Fibroblast of mammary gland (primary cell): ENCODE data around the gene PLXNB1.

Experiments
- DNase-seq: peaks from one replicate; pipeline ENCODE4 v3.0.0-alpha.2; 2010; ENCODE audit warnings: low read depth
- H3K4me3 ChIP-seq: 2 replicates; pipeline ENCODE4 v1.5.1; 2011; ENCODE audit warnings: low read depth, mild to moderate bottlenecking, low read length, moderate library complexity; ENCODE audit not compliant: control insufficient read depth
- TF ChIP-seq, protein P1 (sequence below): conservative IDR thresholded peaks from 2 replicates; pipeline ENCODE4 v1.5.1; 2011; ENCODE audit warnings: low read depth, low read length, inconsistent platforms; ENCODE audit not compliant: control insufficient read depth, insufficient read depth

Gene PLXNB1

DNA sequence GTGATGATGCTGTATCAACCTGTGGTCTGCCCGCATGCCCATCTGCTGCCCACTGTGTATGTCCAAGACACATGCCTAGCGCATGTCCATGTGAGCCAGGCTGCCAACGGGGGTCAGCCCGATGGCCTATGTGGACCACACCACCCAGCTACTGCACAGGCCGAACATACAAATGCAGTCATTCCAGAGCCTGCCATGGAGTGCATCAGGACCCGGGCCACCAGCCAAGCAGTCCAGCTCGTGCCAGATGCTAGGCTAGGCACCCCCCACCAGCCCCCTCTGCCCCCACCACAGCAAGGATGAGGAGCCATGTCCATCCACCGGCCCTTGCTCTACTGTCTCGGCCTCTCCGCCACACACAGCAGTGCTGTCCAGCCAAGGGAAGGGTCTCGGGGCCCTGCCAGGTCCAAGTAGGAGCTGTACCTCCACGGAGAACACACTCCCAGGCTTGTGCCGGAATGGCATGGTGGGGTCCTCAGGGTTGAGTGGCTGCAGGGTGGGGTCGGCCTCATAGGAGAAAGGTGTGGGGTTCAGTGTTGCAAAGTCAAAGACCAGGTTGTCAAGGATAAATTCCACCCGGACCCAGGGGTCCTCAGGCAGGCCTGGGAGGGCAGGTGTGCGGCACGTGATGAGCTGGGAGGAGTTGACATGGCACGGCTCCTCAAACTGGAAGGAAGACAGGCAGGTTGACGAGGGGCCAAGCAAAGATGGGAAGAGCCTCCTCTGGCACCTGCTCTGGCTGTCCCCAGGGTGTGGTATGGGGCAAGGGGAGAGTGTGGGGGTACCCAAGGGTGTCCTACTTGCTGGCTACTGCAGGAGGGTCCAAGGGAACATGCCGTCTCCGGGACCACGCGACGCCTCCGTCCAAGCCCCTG lies 15.3 kb downstream of the PLXNB1 start:
- DNase-seq: no peak
- H3K4me3 ChIP-seq: no peak overlapping the region
- TF ChIP-seq, protein P1, sequence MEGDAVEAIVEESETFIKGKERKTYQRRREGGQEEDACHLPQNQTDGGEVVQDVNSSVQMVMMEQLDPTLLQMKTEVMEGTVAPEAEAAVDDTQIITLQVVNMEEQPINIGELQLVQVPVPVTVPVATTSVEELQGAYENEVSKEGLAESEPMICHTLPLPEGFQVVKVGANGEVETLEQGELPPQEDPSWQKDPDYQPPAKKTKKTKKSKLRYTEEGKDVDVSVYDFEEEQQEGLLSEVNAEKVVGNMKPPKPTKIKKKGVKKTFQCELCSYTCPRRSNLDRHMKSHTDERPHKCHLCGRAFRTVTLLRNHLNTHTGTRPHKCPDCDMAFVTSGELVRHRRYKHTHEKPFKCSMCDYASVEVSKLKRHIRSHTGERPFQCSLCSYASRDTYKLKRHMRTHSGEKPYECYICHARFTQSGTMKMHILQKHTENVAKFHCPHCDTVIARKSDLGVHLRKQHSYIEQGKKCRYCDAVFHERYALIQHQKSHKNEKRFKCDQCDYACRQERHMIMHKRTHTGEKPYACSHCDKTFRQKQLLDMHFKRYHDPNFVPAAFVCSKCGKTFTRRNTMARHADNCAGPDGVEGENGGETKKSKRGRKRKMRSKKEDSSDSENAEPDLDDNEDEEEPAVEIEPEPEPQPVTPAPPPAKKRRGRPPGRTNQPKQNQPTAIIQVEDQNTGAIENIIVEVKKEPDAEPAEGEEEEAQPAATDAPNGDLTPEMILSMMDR: no peak

DNA sequence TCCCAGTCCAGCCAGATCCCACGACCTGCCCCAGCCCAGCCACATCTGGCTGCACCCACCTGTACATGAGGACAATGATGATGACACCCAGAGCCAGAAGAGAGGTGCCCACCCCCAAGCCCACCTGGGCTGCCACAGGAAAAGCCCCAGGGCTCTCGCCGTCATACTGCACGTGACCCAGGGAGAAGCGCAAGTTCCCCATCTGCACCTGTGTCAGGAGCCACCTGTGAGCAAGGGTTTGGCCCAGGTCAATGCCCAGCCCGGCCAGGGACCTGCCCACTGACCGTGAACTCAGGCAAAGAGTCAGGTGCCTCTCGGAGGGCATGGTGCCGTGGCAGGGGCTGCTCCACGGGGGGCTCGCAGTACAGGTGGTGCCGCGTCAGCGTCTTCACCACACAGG lies 16.3 kb downstream of the PLXNB1 start:
- no peak for DNase-seq
- no peak overlapping the region for H3K4me3 ChIP-seq
- TF ChIP-seq, protein P1: no peak

DNA sequence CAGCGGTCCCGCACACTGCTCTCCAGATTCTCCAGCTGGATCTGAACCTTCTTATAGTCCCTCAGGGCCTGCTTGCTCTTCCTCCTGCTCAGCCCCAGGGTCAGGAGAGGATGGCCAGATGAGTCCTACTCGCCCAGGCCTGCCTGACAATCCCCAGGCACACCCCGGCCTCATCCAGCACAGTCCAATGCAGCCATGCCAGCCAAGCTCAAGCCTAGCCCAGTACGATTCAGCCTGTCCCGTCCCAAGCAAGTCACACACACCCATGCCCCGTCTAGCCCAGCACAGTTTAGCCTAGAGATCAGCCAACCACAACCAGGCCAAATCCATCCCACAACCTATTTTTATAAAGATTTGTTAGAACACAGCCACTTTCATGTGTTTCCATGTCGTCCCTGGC lies 16.8 kb downstream of the PLXNB1 start:
- TF ChIP-seq, protein P1: no peak
- DNase-seq: no peak
- H3K4me3 ChIP-seq: no peak overlapping the region

DNA sequence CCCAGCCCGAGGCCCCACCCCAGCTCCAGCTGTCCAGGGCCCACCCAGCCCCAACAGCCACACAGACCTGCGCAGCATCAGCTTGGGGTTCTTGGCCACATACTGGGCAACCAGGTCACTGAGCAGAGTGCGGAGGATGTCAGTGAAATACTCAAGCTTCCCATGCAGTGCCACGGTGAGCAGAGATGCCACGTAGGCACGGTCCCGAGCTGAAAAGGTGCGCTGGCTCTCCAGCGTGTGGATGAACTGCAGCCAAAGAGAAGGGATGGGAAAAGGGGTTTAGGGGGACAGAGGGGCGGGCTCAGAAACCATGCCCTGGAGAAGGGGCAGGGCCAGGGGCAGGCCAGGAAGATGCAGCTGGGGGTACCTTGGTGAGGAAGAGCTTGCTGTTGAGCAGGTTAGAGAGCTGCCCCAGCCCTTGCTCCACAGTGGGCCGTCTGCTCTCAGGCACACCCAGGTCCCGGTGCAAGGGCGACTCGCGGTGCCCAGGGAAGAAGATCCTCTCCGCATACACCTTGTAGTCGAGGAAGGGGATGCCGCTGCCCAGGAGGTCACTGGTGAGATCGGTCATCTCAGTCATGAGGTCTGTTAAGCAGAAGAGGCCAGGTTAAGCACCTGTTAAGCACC lies 17.4 kb downstream of the PLXNB1 start:
- TF ChIP-seq, protein P1: no peak
- no peak for DNase-seq
- H3K4me3 ChIP-seq: no peak overlapping the region

DNA sequence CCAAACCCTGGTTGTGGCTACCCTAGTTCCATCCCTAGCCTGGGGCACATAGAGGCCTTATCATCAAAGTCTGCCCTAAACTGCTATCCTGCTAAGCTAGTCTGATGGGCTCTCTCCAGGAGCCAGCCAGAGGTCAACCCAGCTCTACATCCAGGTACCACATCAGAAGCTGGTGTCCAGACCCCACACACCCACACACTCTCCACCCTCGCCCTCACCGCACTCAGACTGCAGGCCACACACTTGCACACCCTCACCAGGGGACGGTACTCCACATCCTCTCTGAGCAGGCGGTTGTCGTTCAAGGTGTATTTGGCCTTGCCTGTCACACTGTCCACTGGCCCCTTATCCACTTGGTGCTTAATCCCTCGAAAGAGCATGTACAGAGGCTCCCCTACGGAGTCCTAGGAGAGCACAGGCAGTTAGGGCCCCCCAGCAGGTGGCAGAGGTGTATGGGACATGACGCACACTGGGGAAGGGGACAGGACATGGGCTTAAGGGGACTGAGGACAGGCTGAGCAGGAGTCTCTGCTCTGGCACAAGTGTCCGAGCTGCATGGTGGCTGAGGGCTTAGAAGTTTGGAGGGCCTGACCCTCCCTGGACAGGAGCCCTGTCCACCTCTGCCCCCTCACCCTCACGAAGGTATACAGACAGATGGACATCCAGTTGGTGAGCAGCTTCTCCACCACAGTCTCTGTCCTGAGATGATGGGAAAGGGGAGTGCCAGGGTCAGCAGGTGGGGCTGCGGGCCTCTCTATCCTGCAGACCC lies 18.1 kb downstream of the PLXNB1 start:
- DNase-seq: no peak
- no peak overlapping the region for H3K4me3 ChIP-seq
- TF ChIP-seq, protein P1: no peak

DNA sequence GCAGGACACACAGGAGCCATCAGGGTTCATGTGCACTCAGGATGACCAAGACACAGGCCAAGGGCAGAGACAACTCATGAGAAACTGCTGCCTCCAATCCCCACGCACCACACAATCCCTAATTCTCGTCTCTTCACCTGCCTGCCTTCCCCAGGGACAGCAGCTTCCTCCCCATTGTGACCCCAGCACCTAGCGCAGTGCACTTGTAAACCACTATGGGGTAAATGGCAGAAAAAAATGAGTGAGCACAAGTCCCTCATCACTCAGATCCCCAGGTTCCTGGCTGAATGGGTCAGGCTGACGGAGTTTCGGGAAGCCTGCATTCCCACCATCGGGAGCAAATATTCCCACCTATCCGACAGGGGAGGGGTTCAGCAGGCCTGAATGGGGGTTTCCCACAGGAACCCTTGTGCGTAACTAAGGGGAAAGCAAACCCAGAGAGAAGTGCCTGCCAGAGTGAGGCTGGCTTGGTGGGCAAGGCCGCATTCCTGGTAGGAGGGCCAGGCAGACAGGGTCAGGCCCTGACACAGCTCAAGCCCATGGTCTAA lies 18.8 kb downstream of the PLXNB1 start:
- DNase-seq: no peak
- TF ChIP-seq, protein P1: no peak
- no peak overlapping the region for H3K4me3 ChIP-seq
